Suprapubic skin (tissue), 4 donors: Measurements from ENCODE around the gene SMOC2. TPM values are rescaled to one million over a fixed set of nuclear protein-coding genes. Genes with fewer than 3 reads are reported as not detected.

ENCODE experiments used
- DNase-seq, 2 donors: peaks; one replicate each; pipeline ENCODE4 v3.0.0-alpha.2; 2019; ENCODE audit warnings: low spot score in 2 of 2
- H3K27ac ChIP-seq: fragments of 200-600 bp; sonication (generic); one replicate; pipeline ENCODE4 v1.5.1; 2019
- H3K27me3 ChIP-seq: fragments of 200-600 bp; sonication (generic); one replicate; pipeline ENCODE4 v1.5.1; 2019
- H3K36me3 ChIP-seq: fragments of 200-600 bp; sonication (generic); one replicate; pipeline ENCODE4 v1.5.1; 2019
- H3K4me1 ChIP-seq: fragments of 200-600 bp; sonication (generic); one replicate; pipeline ENCODE4 v1.5.1; 2019
- H3K4me3 ChIP-seq: fragments of 200-600 bp; sonication (generic); one replicate; pipeline ENCODE4 v1.5.1; 2019; ENCODE audit warnings: mild to moderate bottlenecking
- H3K9me3 ChIP-seq: fragments of 200-600 bp; sonication (generic); one replicate; pipeline ENCODE4 v1.5.1; 2019
- CTCF ChIP-seq, 2 donors: fragments of 200-600 bp in 1 of 2; fragments of 450-650 bp in 1 of 2; sonication (generic) in 1 of 2; IDR thresholded peaks; one replicate each; pipeline ENCODE4 v1.5.1; 2016 to 2019; ENCODE audit warnings: antibody characterized with exemption in 2 of 2, mild to moderate bottlenecking in 1 of 2, moderate library complexity in 1 of 2
- EP300 ChIP-seq: sonication (generic); formaldehyde crosslinking; IDR thresholded peaks from one replicate; pipeline ENCODE4 v1.6.1; 2017; ENCODE audit warnings: antibody characterized with exemption
- POLR2A ChIP-seq, 2 donors: fragments of 450-650 bp; IDR thresholded peaks; one replicate each; pipeline ENCODE4 v1.6.1; 2017; ENCODE audit warnings: antibody characterized with exemption in 2 of 2, mild to moderate bottlenecking in 2 of 2, moderate library complexity in 2 of 2
- POLR2AphosphoS5 ChIP-seq, 3 donors: sonication (generic); formaldehyde crosslinking; IDR thresholded peaks; one replicate each; pipeline ENCODE4 v1.6.1; 2017; ENCODE audit warnings: antibody characterized with exemption in 3 of 3
- WGBS: methylation state at CpG from one replicate; pipeline ENCODE4 v1.1.5; 2018; 5-methylcytosine and 5-hydroxymethylcytosine counted together
- total RNA-seq, 4 donors: library from RNA; depleted of rRNA; stranded (reverse); fragments of >200 nt; gene quantifications; one replicate each; pipeline ENCODE4 v1.1.0, GENCODE V29; 2016

The SMOC2 gene
- total RNA-seq, 4 donors from 2014 or later: 16.2 to 22.9 (median 18.8) TPM

DNA sequence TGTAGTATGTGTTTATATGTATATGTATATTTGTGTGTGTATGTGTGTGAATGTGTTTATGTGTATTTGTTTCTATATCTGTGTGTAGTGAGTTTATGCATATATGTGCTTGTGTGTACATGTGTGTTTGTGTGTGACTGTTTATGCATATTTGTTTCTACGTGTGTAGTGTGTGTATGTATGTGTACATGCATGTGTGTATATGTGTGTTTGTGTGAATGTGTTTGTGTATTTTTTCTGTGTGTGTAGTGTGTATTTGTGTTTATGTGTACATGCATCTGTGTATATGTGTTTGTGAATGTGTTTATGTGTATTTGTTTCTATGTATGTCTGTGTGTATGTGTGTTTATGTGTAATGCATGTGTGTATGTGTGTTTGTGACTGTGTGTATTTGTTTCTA lies 12.1 kb upstream of the SMOC2 start:
- peaks cover 13% of the 10 kb centered on the region for H3K27me3 ChIP-seq
- no peaks in the 10 kb centered on the region for H3K36me3 ChIP-seq
- no peaks in the 10 kb centered on the region for H3K9me3 ChIP-seq
- no peaks in the 10 kb centered on the region for H3K4me1 ChIP-seq
- no peak for TF ChIP-seq POLR2A (IDR thresholded peaks at IDR 0.05)
- TF ChIP-seq POLR2AphosphoS5 (IDR thresholded peaks at IDR 0.05): no peak
- no peak for TF ChIP-seq CTCF (IDR thresholded peaks at IDR 0.05)
- no peak for TF ChIP-seq EP300
- WGBS: 90% methylated on average over 1 of the region's 1 CpG
- DNase-seq: no peak
- H3K4me3 ChIP-seq: no peak overlapping the region
- no peak overlapping the region for H3K27ac ChIP-seq

DNA sequence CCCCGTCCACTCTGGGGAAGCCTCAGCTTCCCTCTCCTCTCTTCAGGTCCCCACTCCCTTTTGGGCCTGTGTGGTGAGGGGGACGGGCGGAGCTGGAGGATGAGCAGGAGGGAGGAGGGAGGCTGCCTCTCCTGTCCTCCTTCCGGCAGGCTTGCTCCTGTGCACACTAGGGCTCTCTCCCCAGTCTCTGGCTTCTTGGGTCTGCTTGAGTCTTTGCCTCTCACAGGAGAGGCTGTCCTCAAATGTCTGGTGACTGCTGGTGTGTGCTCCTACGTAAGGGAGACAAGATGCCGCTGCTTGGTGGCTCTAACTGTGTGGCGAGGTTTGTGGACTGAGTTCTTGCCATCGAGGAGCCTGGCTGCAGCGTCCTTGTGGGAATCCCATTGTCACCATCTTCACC lies 8.8 kb upstream of the SMOC2 start:
- peaks cover 14% of the 10 kb centered on the region for H3K27me3 ChIP-seq
- 93% methylated on average over 7 of the region's 9 CpGs for WGBS
- no peaks in the 10 kb centered on the region for H3K36me3 ChIP-seq
- TF ChIP-seq POLR2AphosphoS5 (IDR thresholded peaks at IDR 0.05): no peak
- no peak for TF ChIP-seq CTCF (IDR thresholded peaks at IDR 0.05)
- no peak for TF ChIP-seq POLR2A (IDR thresholded peaks at IDR 0.05)
- TF ChIP-seq EP300: no peak
- no peak for DNase-seq
- H3K27ac ChIP-seq: no peak overlapping the region
- H3K4me3 ChIP-seq: no peak overlapping the region
- no peaks in the 10 kb centered on the region for H3K9me3 ChIP-seq
- no peaks in the 10 kb centered on the region for H3K4me1 ChIP-seq

DNA sequence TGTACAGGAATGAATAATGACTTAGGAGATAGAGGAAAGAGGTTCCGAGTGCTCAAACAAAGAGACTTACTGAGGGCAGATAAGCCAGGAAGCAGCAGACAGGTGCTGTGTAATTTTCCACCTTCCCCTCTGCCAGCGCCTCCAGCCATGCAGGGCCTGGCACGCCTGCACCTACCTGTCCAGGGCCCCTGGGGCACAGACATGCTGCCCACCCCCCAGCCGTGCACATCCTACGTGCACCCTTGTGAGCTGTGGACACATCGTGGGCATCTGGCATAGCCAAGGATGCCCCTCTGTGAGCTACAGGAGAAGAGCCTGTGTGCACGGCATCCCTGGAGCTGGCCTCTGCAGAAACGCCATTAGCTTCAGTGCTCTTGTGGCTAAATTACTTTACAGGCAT lies 7.1 kb upstream of the SMOC2 start:
- Histone ChIP-seq H3K36me3 (no peaks in the 10 kb centered on the region), H3K4me3 (no peak overlapping the region), H3K4me1 (no peaks in the 10 kb centered on the region), H3K27ac (no peak overlapping the region), H3K9me3 (no peaks in the 10 kb centered on the region), H3K27me3 (peaks cover 12% of the 10 kb centered on the region)
- WGBS: 58% methylated on average over 5 of the region's 8 CpGs
- DNase-seq: no peak
- TF ChIP-seq POLR2AphosphoS5 (IDR thresholded peaks at IDR 0.05) (no peak), POLR2A (IDR thresholded peaks at IDR 0.05) (no peak), CTCF (IDR thresholded peaks at IDR 0.05) (no peak), EP300 (no peak)

GRCh38 chr6:168434505-168434904 lies 6.5 kb upstream of the SMOC2 start:
- H3K4me3 ChIP-seq: no peak overlapping the region
- no peak for TF ChIP-seq CTCF (IDR thresholded peaks at IDR 0.05)
- no peak for TF ChIP-seq EP300
- no peak for TF ChIP-seq POLR2AphosphoS5 (IDR thresholded peaks at IDR 0.05)
- TF ChIP-seq POLR2A (IDR thresholded peaks at IDR 0.05): no peak
- DNase-seq: no peak
- no peaks in the 10 kb centered on the region for H3K4me1 ChIP-seq
- no peaks in the 10 kb centered on the region for H3K36me3 ChIP-seq
- no peak overlapping the region for H3K27ac ChIP-seq
- H3K27me3 ChIP-seq: peaks cover 12% of the 10 kb centered on the region
- WGBS: 75% methylated on average over 6 of the region's 6 CpGs
- no peaks in the 10 kb centered on the region for H3K9me3 ChIP-seq

DNA sequence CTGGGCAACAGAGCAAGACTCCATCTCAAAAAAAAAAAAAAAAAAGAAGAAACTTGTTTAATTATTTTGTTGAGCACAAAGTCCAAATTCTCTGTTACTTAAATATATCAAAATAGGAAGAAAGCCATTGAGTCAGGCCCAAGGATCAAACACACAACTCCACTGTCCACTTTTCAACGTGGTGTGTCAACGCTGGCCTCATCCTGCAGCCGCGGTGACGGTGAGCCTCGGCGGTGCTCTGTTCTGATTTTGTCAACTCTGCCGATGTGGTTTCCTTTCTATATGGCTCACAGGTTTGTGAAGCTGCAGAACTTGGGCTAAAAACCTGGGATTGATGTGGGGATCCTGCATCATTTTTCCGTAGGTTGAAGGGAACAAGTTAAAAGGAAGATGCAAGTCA lies 3.2 kb upstream of the SMOC2 start:
- peaks cover 22% of the 10 kb centered on the region for H3K4me1 ChIP-seq
- WGBS: 81% methylated on average over 9 of the region's 9 CpGs
- no peaks in the 10 kb centered on the region for H3K9me3 ChIP-seq
- no peak overlapping the region for H3K4me3 ChIP-seq
- H3K27me3 ChIP-seq: peaks cover 29% of the 10 kb centered on the region
- DNase-seq: no peak
- no peaks in the 10 kb centered on the region for H3K36me3 ChIP-seq
- no peak overlapping the region for H3K27ac ChIP-seq
- TF ChIP-seq POLR2AphosphoS5 (IDR thresholded peaks at IDR 0.05) (no peak), POLR2A (IDR thresholded peaks at IDR 0.05) (no peak), EP300 (no peak), CTCF (IDR thresholded peaks at IDR 0.05) (no peak)
